H1 (cell line): ENCODE measurements around the gene CES4A.

Source experiments
- ASH2L ChIP-seq: fragments of 200-600, 300-600 bp; sonication (generic); IDR thresholded peaks from one replicate; pipeline ENCODE4 v1.7.1; 2017; ENCODE audit warnings: low read length
- CTCF ChIP-seq, 3 experiments: IDR thresholded peaks; 1 replicate in 2 of 3; 2 replicates in 1 of 3; pipeline versions ENCODE4 v1.5.1 to v1.6.1; 2011; ENCODE audit warnings: low read length in 3 of 3, mild to moderate bottlenecking in 3 of 3, inconsistent platforms in 2 of 3, low read depth in 1 of 3, moderate library complexity in 1 of 3; ENCODE audit not compliant: insufficient read depth in 1 of 3; ENCODE audit errors: control extremely low read depth in 1 of 3
- EP300 ChIP-seq, 2 experiments: IDR thresholded peaks; 1 replicate in 1 of 2; 2 replicates in 1 of 2; pipeline ENCODE4 v1.6.1; 2011 to 2012; ENCODE audit warnings: low read depth in 2 of 2, low read length in 2 of 2, mild to moderate bottlenecking in 2 of 2, borderline replicate concordance in 1 of 2, inconsistent platforms in 1 of 2, moderate library complexity in 1 of 2
- EZH2 ChIP-seq: fragments of 200-600 bp; sonication (generic); IDR thresholded peaks from 2 replicates; pipeline ENCODE4 v1.7.1; 2012; ENCODE audit warnings: low read depth, mild to moderate bottlenecking, moderate library complexity, low read length, inconsistent platforms; ENCODE audit not compliant: severe bottlenecking
- GABPA ChIP-seq: IDR thresholded peaks from 2 replicates; pipeline ENCODE4 v1.6.1; 2011; ENCODE audit warnings: mild to moderate bottlenecking, low read length, moderate library complexity, borderline replicate concordance; ENCODE audit not compliant: insufficient read depth
- MAX ChIP-seq: IDR thresholded peaks from 2 replicates; pipeline ENCODE4 v1.6.1; 2012; ENCODE audit warnings: inconsistent platforms
- POLR2A ChIP-seq, 2 experiments: IDR thresholded peaks; 1 replicate in 1 of 2; 2 replicates in 1 of 2; pipeline ENCODE4 v1.6.1; 2011; ENCODE audit warnings: low read depth in 2 of 2, low read length in 2 of 2, mild to moderate bottlenecking in 2 of 2; ENCODE audit errors: control extremely low read depth in 1 of 2
- RAD21 ChIP-seq, 2 experiments: IDR thresholded peaks in 1 of 2; conservative IDR thresholded peaks in 1 of 2; 2 replicates each; pipeline ENCODE4 v1.6.1; 2011; ENCODE audit warnings: low read depth in 2 of 2, low read length in 2 of 2, improper control_type of control experiment in 1 of 2, inconsistent platforms in 1 of 2, mild to moderate bottlenecking in 1 of 2, moderate library complexity in 1 of 2
- RBBP5 ChIP-seq: IDR thresholded peaks from 2 replicates; pipeline ENCODE4 v1.7.1; 2012; ENCODE audit warnings: low read depth, mild to moderate bottlenecking, inconsistent platforms, low read length, moderate library complexity, borderline replicate concordance
- RFX5 ChIP-seq: IDR thresholded peaks from 2 replicates; pipeline ENCODE4 v1.6.1; 2011; ENCODE audit warnings: low read depth, low read length, improper control_type of control experiment, borderline replicate concordance
- SP1 ChIP-seq: IDR thresholded peaks from 2 replicates; pipeline ENCODE4 v1.6.1; 2011; ENCODE audit warnings: low read depth, low read length
- SRF ChIP-seq: IDR thresholded peaks from 2 replicates; pipeline ENCODE4 v1.6.1; 2011; ENCODE audit warnings: mild to moderate bottlenecking, low read depth, low read length, moderate library complexity
- TCF12 ChIP-seq: IDR thresholded peaks from 2 replicates; pipeline ENCODE4 v1.6.1; 2011; ENCODE audit warnings: low read depth, mild to moderate bottlenecking, low read length

- TF ChIP-seq CTCF (IDR thresholded peaks at IDR 0.05; ENCODE audit: control extremely low read depth in 1 of 3, insufficient read depth in 1 of 3, low read depth in 1 of 3, low read length in 3 of 3) (no peak), GABPA (no peak), EZH2 (no peak), RFX5 (no peak), ASH2L (peak; percentile 51), EP300 (IDR thresholded peaks at IDR 0.05; ENCODE audit: borderline replicate concordance in 1 of 2, low read depth in 2 of 2, low read length in 2 of 2) (no peak), SP1 (no peak), POLR2A (IDR thresholded peaks at IDR 0.05; ENCODE audit: control extremely low read depth in 1 of 2, low read depth in 2 of 2, low read length in 2 of 2) (peak; percentile 29 to 42; a peak in 2 of 3 replicates), MAX (no peak; the same call in 1 of the 2 replicates), SRF (no peak), TCF12 (no peak), RAD21 (IDR thresholded peaks at IDR 0.05 in 1 of 2, conservative IDR thresholded peaks at IDR 0.05 in 1 of 2; ENCODE audit: low read depth in 2 of 2, low read length in 2 of 2) (no peak), RBBP5 (peak; percentile 87; the same call in 1 of the 2 replicates)
Observed at GRCh38 chr16:67029254-67030096, 41.1 kb downstream of the CES4A start.
